SW 1271 (cell line): ENCODE measurements around the gene CA5B.
"Not testable (repeated sequence)": the region's sequence is repeated elsewhere in the genome, so short reads cannot be mapped to it uniquely, and the experiment has no call there.

ENCODE experiments used
- DNase-seq, 2 experiments: peaks; one replicate each; lab custom pipeline; 2025; lab: John Stamatoyannopoulos, UW

CA5B gene

DNA sequence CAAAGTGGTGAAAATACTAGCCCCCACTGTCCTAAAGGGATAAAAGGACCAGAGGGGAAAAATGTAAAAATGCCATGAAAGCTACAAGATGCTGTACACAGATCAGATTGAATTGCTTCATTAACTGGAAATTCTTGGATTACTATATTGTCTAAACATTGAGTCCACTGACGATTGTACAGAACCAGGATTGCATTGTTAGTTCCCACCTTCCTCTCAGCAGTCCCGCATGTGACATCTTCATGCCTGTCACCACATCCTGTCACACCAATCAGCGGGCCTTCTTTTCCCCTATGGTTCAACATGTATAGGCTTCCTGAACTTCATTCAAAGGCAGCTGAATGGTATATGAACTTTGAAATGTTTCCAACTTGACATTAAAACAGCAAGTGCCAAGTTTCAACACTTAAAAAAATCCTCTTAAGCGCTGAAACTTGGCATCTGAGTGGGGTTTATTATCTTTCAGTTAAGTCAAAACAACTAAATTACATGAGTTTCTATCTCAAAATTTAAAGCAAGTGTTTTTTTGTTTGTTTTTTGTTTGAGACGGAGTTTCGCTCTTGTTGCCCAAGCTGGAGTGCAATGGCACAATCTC lies 76.8 kb downstream of the CA5B start:
- no peak for DNase-seq

DNA sequence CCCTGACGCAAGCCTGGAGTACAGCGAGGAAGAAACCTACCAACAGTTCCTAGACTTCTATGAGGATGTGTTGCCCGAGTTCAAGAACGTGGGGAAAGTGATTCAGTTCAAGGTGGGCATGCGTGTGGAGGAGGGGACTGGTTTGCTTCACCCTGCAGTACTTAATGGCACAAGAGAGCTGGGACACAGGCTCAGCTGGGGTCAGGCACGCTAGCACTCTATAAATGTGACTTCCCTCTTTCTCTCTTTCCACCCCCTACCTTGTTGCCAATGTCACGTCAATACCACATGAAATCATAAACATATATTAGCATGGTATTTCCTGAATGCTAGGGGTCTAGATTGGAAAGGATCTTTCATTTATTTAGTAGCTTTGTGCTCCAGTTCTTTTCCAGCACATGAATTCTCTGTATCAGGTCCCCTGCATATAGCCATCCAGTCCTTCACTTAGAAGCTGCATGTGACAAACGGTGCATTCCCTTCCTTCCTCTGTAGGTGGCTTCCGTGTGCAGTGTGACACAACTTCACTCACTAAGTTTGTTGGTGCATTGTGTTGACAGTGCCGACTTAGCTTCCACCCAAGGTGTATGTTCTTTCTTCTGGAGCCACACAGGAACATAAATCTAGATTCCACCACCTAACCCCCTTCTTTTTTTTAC lies 77.8 kb downstream of the CA5B start:
- no peak for DNase-seq

DNA sequence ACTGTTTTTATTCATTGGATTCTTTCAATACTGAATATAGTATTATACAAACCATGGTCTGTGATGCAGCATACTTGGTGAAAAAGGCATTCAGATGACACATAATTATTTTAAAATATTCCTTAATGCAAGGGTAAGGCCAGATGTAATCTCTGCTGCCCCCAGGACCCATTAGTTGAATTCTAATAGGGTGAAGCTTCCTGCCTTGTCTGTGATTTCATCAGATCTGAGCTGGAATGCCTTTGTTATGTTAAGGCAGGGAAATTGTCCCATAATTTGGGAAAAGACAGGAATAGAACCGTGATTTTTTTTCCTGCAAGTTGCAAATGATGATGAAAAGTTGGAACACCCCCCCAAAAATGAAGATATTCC lies 78.4 kb downstream of the CA5B start:
- no peak for DNase-seq

DNA sequence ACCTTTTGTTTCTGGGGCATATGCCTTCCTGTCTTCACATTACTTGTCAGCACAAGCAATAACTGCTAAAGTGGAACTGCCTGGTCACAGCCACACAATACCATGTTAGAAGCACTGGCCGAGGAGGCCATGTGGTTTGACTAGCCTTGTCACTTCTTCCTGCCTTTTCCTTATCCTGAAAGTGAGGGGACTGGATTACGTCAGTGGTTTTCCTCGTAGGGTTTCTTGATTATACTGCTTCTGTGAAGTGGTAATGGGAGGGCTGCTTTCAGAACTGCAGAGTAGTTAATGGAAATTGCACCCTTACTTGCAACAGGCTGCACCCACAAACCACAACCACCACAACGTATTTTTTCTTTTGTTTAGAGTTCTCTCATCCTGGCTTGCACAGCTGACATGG lies 78.8 kb downstream of the CA5B start:
- DNase-seq: no peak

DNA sequence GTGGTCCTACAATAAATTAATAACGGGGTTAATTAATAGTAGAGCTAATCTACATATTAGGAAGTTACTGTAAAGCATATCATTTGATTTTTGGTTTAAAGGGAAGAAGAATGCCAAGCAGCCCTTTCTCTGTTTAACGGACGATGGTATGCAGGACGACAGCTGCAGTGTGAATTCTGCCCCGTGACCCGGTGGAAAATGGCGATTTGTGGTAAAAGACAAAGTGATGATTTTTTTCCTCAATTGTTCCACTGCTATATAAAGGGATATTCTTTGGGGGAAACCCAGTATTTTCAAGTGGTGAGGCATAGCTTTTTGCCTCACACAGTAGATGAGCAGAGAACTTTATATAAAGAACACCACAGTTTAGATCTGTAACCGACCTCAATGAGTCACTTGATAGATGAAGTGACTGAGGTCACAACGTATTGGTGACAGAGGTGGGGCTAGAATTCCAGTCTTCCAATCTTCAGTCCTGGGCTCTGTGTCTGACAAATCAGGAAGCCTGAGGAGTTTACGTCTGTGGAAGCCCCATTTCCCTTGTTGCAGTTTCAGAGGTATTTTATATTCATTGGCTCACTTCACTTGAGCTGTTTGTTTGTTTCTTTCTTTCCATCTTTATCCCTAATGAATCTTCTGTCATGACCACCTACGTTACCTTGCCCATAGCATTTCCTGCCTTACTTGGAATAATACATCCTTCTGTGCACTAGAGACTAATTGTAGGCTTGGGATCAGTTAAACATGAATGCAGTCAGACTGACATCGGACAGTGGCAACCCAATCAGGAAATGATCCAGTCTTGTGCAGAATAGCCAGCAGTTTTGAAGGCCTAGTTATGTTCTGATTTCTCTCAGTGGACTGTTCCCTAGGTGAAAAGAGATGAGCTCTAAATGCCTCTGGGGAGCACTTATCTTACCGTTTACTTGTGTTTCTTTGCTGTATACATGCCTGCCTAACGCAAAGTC lies 82.3 kb downstream of the CA5B start:
- DNase-seq: no peak

DNA sequence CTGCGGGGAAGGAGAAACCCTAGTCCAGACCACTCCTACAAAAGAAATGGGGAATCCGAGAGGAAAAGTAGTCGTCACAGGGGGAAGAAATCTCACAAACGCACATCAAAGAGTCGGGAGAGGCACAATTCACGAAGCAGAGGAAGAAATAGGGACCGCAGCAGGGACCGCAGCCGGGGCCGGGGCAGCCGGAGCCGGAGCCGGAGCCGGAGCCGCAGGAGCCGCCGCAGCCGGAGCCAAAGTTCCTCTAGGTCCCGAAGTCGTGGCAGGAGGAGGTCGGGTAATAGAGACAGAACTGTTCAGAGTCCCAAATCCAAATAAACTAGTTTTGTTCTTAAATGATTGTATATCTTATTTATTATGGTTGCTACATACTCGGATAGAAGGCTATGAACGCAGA lies 84.9 kb downstream of the CA5B start:
- DNase-seq: no peak

DNA sequence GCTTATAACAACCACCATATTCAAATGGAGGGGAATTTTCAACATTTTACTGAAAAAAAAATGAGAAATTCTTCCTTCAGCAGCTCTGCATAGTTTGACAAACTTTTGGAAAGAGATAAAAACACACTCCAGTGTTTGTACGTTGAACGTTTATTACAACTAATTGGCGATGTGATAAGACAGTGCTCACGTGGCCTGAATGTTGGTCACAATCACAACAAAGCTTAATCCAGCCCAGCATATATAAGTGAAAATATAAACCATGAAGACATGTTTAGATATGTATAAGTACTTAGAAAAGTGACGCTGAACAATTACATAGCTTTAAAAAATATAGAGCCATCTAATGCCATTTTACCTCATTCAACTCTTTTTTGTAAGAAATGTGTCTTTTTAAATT lies 87.9 kb downstream of the CA5B start:
- no peak for DNase-seq

DNA sequence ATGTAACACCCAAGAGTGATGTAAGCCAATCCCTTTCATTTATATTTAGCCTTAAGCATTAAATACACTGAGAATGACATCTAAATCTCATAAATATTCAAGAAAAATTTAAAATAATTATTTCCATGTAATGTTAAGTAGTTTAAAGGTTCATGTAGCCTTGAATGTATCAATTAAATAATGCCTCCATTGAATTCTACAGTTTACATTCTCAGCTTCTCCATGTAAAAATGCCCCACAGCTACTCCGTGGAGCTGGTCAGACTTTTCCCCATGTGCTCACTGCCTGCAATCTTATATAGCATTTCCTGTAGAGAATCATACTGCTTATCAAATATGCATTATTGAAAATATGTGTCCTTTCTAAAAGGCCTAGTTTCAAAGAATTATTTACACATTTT lies 91.1 kb downstream of the CA5B start:
- DNase-seq: no peak

DNA sequence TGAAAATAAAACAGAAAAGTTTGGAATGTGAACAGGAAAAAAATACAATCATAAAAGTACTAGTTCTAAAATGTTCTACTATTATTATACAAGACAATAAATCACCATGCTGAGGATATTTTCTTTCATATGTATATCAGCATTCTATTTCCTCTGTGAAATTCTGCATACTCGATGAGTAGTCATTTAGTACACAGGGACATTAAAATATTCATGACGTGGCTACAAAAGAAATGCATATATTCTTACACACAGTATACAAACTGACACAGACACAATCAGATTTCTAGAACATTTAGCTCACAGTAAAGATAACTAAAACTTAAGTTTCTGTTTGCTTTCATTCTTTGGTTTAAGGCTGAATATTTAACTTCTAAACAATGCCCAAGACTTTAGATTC lies 93.3 kb downstream of the CA5B start:
- DNase-seq: not testable (repeated sequence)

DNA sequence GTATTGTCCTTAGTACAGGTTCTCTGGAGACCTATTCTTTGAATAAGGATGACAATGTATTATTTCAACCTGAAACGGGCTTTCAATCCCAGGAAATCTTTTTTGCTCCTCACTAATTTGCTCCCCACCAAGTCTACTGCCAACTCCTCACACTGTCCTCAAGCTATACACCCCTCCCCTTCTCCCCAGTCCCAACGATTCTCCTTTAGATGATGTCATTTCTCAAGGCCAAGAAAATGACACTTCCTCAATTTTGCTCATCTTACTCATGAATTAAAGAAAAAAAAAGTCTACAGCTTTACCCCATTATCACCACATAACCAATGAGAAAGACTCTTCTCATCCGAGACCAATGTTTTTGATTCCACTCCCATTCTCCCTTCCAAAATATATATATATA lies 96.0 kb downstream of the CA5B start:
- no peak for DNase-seq

DNA sequence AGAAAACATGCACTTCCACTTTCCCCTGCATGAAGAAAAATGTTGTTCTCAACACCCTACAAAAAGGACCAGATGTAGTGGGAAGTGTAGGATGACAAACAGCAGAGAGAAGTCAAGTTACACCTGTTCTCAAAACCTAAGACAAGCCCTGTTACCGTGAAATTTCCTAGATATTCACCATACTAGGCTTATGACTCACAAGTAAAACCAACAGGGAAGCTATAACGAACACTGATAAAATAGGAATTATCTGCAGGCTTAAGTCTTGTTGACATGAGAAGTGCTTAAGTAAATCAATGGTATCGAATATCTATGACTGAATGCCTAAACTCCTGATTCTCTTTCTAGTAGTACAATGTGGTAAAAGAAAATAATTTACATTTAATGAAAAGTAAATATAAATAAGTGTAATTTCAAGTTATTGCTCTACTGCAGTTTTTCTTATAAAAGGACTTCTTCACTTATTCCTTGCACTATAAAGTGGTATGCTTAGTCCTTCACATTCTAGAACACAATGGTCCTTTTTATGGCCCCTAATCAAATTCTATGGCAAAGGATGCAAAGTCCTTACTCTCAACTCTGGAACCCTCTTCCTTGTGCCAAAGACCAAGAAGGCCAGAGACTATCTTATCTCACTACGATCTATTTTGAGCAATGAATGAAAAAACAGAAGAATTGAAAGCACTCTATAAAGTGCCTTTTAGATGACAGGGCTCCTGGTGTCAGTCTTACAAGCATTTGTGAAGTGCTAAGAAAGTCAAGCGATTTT lies 96.9 kb downstream of the CA5B start:
- no peak for DNase-seq
